NCI-H345 treated with DMSO at 0.1 percent for 48 hours (cell line): ENCODE results near the gene JADE2.

ENCODE experiments used
- DNase-seq: peaks from one replicate; lab custom pipeline; 2025; ENCODE audit not compliant: unreplicated experiment; lab: John Stamatoyannopoulos, UW

Gene JADE2

GRCh38 chr5:134626369-134627014, 101.0 kb downstream of the JADE2 start:
- DNase-seq: no peak
